Keratinocyte (primary cell): ENCODE measurements around the gene ANKRD13A. TPM values are rescaled to one million over a fixed set of nuclear protein-coding genes. Genes with fewer than 3 reads are reported as not detected.

Experiments used
- DNase-seq: peaks from one replicate; pipeline ENCODE4 v3.0.0-alpha.2; 2011; ENCODE audit warnings: low read depth, missing footprints, low spot score
- FAIRE-seq: peaks from 2 replicates; lab custom pipeline; 2011; peaks lifted over from hg19 to GRCh38; lab: Jason Lieb, UNC
- H2AFZ ChIP-seq: 2 replicates; pipeline ENCODE4 v1.6.0; 2012; ENCODE audit warnings: low read length, control low read depth, inconsistent platforms; ENCODE audit not compliant: control insufficient read depth
- H3K27ac ChIP-seq: 2 replicates; pipeline ENCODE4 v1.5.1; 2011; ENCODE audit warnings: low read length; ENCODE audit not compliant: control insufficient read depth, insufficient read depth
- H3K27me3 ChIP-seq: 3 replicates; pipeline ENCODE4 v1.6.0; 2011; ENCODE audit warnings: low read length; ENCODE audit not compliant: control insufficient read depth, insufficient read depth; ENCODE audit errors: extremely low read depth
- H3K36me3 ChIP-seq, 2 experiments: 2 replicates in 1 of 2; 3 replicates in 1 of 2; pipeline ENCODE4 v1.5.1; 2011; ENCODE audit warnings: low read length in 2 of 2, mild to moderate bottlenecking in 1 of 2; ENCODE audit not compliant: control insufficient read depth in 2 of 2, insufficient read depth in 2 of 2; ENCODE audit errors: extremely low read depth in 1 of 2
- H3K4me1 ChIP-seq: 3 replicates; pipeline ENCODE4 v1.5.1; 2011; ENCODE audit warnings: low read length; ENCODE audit not compliant: control insufficient read depth, insufficient read depth; ENCODE audit errors: extremely low read depth
- H3K4me2 ChIP-seq: 3 replicates; pipeline ENCODE4 v1.6.0; 2011; ENCODE audit warnings: low read depth, low read length; ENCODE audit not compliant: control insufficient read depth, insufficient read depth; ENCODE audit errors: extremely low read depth
- H3K4me3 ChIP-seq, 3 experiments: fragments of 200-600 bp in 1 of 3; sonication (generic) in 1 of 3; 2 replicates in 2 of 3; 3 replicates in 1 of 3; pipeline ENCODE4 v1.5.1; 2011 to 2016; ENCODE audit warnings: low read length in 3 of 3, mild to moderate bottlenecking in 3 of 3, control low read depth in 2 of 3, inconsistent platforms in 1 of 3, low read depth in 1 of 3, mixed read lengths in 1 of 3, mixed run types in 1 of 3, moderate library complexity in 1 of 3; ENCODE audit not compliant: control insufficient read depth in 2 of 3, insufficient read depth in 2 of 3; ENCODE audit errors: extremely low read depth in 1 of 3
- H3K79me2 ChIP-seq: 2 replicates; pipeline ENCODE4 v1.6.0; 2012; ENCODE audit warnings: low read length; ENCODE audit not compliant: control insufficient read depth, insufficient read depth
- H3K9ac ChIP-seq: 3 replicates; pipeline ENCODE4 v1.6.0; 2011; ENCODE audit warnings: low read length; ENCODE audit not compliant: control insufficient read depth, insufficient read depth; ENCODE audit errors: extremely low read depth
- H3K9me1 ChIP-seq: 3 replicates; pipeline ENCODE4 v1.6.0; 2011; ENCODE audit warnings: low read length; ENCODE audit not compliant: control insufficient read depth, insufficient read depth; ENCODE audit errors: extremely low read depth
- H3K9me3 ChIP-seq: 2 replicates; pipeline ENCODE4 v1.5.1; 2012; ENCODE audit warnings: low read depth, low read length; ENCODE audit not compliant: control insufficient read depth
- H4K20me1 ChIP-seq: 3 replicates; pipeline ENCODE4 v1.6.0; 2011; ENCODE audit warnings: low read length; ENCODE audit not compliant: control insufficient read depth, insufficient read depth; ENCODE audit errors: extremely low read depth
- CTCF ChIP-seq, 3 experiments: IDR thresholded peaks in 1 of 3; conservative IDR thresholded peaks in 1 of 3; optimal IDR thresholded peaks in 1 of 3; 2 replicates in 2 of 3; 3 replicates in 1 of 3; pipeline versions ENCODE3 to v1.5.1; 2011; ENCODE audit warnings: low read length in 3 of 3, mild to moderate bottlenecking in 3 of 3, moderate library complexity in 2 of 3, control low read depth in 1 of 3, inconsistent platforms in 1 of 3; ENCODE audit not compliant: insufficient read depth in 2 of 3; ENCODE audit errors: extremely low read depth in 1 of 3
- EZH2 ChIP-seq: IDR thresholded peaks from one replicate; pipeline ENCODE4 v1.6.1; 2012; ENCODE audit warnings: inconsistent platforms, mild to moderate bottlenecking, low read length, moderate library complexity
- dilution Hi-C: fragments of 300-500 bp; cut with MboI; formaldehyde crosslinking; loops from one replicate; pipeline ENCODE4 v1.7.0; 2020; ENCODE audit warnings: low sequenced_read_pairs; ENCODE audit not compliant: extremely low pct_ligation_motif_present
- polyA plus RNA-seq, 5 experiments: library from polyadenylated mRNA; depleted of rRNA in 3 of 5; stranded (reverse) in 3 of 5; stranded (forward) in 1 of 5; unstranded in 1 of 5; fragments of >200 nt; gene quantifications; 1 replicate in 1 of 5; 2 replicates in 3 of 5; 3 replicates in 1 of 5; pipeline versions ENCODE4 v1.2.1 to v1.2.3, GENCODE V29; 2011 to 2012; ENCODE audit warnings: missing spikeins in 2 of 5, low read depth in 1 of 5, low replicate concordance in 1 of 5

The ANKRD13A gene
- polyA plus RNA-seq, 1 donor (not counting 4 experiments of a cell fraction or from before 2014, with no cell fraction given), result 73.1 TPM

- H2AFZ ChIP-seq, result no peak overlapping the region
- H3K9ac ChIP-seq, result no peak overlapping the region
- H4K20me1 ChIP-seq, result no peaks in the 10 kb centered on the region
- no peak overlapping the region for H3K27ac ChIP-seq
- dilution Hi-C loops, result no loop called here
- no peaks in the 10 kb centered on the region for H3K79me2 ChIP-seq
- no peaks in the 10 kb centered on the region for H3K9me1 ChIP-seq
- no peaks in the 10 kb centered on the region for H3K36me3 ChIP-seq
- no peak for FAIRE-seq
- no peaks in the 10 kb centered on the region for H3K4me1 ChIP-seq
- H3K27me3 ChIP-seq, result no peaks in the 10 kb centered on the region
- H3K9me3 ChIP-seq, result no peaks in the 10 kb centered on the region
- TF ChIP-seq CTCF (optimal IDR thresholded peaks at IDR 0.05 in 1 of 3, IDR thresholded peaks at IDR 0.05 in 1 of 3, conservative IDR thresholded peaks at IDR 0.05 in 1 of 3; ENCODE audit: extremely low read depth in 1 of 3, insufficient read depth in 2 of 3, low read length in 3 of 3) (no peak), EZH2 (no peak)
- no peak for DNase-seq
- no peak overlapping the region for H3K4me3 ChIP-seq
- no peak overlapping the region for H3K4me2 ChIP-seq
Observed at GRCh38 chr12:110079477-110080400, 80.5 kb downstream of the ANKRD13A start.

GRCh38 chr12:110080410-110080809 lies 81.2 kb downstream of the ANKRD13A start:
- Histone ChIP-seq H4K20me1 (no peaks in the 10 kb centered on the region), H3K9me3 (no peaks in the 10 kb centered on the region), H3K4me1 (no peaks in the 10 kb centered on the region), H3K36me3 (no peaks in the 10 kb centered on the region), H3K27me3 (no peaks in the 10 kb centered on the region), H3K9ac (no peak overlapping the region), H3K27ac (no peak overlapping the region), H3K79me2 (no peaks in the 10 kb centered on the region), H3K9me1 (no peaks in the 10 kb centered on the region), H3K4me2 (no peak overlapping the region), H3K4me3 (no peak overlapping the region), H2AFZ (no peak overlapping the region)
- dilution Hi-C loops, result no loop called here
- DNase-seq (no peak), FAIRE-seq (no peak)
- TF ChIP-seq EZH2, result no peak
- TF ChIP-seq CTCF (optimal IDR thresholded peaks at IDR 0.05 in 1 of 3, IDR thresholded peaks at IDR 0.05 in 1 of 3, conservative IDR thresholded peaks at IDR 0.05 in 1 of 3; ENCODE audit: extremely low read depth in 1 of 3, insufficient read depth in 2 of 3, low read length in 3 of 3), result no peak
